Forelimb muscle (tissue), 1 donor: ENCODE results near the gene PARVB. TPM values are rescaled to one million over a fixed set of nuclear protein-coding genes. Genes with fewer than 3 reads are reported as not detected.
"Not testable (repeated sequence)": the region's sequence is repeated elsewhere in the genome, so short reads cannot be mapped to it uniquely, and the experiment has no call there.

Experiments
- DNase-seq: peaks from one replicate; pipeline ENCODE4 v3.0.0-alpha.2; 2013; ENCODE audit warnings: low read depth
- polyA plus RNA-seq: library from polyadenylated mRNA; unstranded; fragments of 120-200 nt; gene quantifications from one replicate; pipeline ENCODE4 v1.2.1, GENCODE V29; 2013; ENCODE audit not compliant: insufficient read length

Gene PARVB
- polyA plus RNA-seq, 1 donor, result 45.9 TPM

DNA sequence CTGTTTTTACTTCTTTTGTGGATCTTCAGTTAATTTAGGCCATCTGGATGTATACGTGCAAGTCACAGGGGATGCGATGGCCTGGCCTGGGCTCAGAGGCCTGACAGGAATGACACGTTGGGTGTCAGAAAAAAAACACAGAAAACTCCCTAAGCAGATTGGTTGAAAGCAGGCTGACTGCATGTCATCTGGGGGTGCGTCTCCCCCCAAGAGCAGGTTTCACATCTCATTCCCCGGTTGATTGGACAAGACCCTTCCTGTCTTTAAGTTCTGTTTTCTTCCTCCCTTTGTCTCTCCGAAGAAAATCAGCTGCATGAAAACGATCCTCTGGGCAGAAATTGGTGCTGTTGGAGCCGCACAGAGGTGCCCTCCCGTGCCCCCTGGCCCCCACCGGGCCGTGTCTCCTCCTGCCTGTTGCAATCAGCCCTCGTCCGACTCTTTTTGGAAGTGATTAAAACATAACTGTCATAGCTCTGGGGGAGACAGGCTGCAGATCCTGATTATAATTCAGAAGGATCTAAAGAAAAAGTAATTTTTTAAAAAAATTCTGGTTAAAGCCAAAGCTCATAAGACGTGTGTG lies 84.8 kb downstream of the PARVB start:
- DNase-seq, result no peak

DNA sequence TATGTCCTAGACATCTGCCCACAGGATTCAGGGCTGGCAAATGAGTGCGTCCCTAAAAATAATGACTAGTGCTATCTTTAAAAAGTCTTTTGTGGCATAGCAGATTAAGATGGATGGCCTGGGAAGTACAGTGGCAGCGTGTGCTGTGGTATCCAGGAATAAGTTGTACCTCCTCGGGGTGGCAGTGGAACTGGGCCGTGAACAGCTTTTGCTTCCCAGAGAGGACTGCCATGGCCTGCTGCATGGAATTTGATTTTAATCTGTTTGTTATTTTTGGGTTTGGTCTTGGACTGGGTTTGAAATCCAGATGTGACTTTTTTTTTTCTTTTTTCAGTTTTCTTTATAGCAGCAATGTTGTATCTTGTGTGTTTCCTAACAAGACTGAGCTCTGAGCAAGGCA lies 85.3 kb downstream of the PARVB start:
- DNase-seq, result no peak

DNA sequence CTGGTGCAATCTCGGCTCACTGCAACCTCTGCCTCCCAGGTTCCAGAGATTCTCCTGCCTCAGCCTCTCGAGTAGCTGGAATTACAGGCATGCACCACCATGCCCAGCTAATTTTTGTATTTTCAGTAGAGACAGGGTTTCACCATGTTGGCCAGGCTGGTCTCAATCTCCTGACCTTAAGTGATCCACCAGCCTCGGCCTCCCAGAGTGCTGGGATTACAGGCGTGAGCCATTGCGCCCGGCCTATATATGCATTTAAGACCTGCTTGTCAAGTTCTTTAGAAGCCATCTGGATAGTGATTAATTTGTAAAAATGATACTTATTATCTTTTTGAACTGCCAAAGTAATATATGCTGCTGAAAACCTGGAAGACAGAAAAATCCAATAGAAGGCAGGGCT lies 86.6 kb downstream of the PARVB start:
- DNase-seq, result not testable (repeated sequence)

DNA sequence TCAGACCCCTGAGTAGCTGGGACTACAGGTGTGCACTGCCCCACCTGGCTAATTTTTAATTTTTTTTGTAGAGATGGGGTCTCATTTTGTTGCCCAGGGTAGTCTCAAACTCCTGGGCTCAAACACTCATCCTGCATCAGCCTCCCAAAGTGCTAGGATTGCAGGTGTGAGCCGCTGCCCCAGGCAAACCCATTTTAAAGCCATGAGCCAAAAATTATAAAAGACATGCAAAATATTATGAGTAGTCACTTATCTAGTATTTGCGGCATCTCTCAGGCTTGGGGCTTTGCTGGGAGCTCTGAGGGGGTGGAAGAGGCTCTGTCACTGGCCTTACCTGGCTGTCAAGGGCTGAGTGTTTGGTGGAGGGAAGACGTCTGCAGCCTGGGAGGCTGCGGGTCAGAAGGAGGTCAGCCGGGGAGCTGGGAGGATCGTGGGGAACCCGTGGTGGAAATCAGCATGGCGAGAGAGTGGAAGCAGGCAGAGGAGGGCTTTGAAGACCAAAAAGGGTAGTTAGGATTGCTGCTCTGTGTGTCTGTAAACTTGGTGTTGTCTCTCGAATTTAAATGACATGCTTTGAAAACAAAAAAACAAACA lies 87.6 kb downstream of the PARVB start:
- DNase-seq, result no peak

DNA sequence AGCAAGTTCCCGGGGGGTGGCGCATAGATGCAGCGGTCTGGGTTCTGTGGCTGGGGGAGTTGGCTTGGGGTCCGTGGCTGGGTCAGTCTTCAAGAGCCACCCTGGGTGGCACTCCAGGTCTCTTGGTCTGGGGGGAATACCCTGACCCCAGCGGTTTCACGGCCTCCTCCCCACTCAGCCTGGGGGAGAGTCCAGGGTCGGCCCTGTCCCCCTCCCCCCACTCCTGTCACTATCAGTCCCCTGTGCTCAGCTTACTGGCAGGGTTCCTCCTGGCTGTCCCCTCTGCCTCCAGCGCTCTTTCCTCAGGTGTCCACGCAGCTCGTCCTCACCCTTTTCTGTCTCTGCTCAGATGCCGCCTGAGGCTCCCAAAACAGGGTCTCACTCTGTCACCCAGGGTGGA lies 88.1 kb downstream of the PARVB start:
- DNase-seq, result no peak

DNA sequence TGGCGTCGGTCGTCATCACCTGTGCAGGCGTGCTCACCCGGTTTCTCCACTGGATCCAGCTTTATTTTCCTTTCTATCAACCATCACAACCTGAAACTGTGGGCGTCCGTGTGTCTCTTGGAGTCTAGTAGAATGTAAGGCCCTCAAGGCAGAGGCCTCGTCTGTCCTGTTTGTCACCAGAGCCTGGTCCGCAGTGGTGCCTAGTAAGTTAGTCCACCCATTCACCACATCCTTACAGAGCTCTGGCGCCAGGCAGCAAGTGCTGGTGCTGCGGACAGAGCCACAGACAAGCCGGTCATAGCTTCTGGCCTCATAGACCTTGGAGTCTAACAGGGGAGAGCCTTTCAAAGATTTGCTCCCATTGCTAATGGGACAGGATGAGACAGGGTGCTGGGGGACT lies 92.2 kb downstream of the PARVB start:
- no peak for DNase-seq

DNA sequence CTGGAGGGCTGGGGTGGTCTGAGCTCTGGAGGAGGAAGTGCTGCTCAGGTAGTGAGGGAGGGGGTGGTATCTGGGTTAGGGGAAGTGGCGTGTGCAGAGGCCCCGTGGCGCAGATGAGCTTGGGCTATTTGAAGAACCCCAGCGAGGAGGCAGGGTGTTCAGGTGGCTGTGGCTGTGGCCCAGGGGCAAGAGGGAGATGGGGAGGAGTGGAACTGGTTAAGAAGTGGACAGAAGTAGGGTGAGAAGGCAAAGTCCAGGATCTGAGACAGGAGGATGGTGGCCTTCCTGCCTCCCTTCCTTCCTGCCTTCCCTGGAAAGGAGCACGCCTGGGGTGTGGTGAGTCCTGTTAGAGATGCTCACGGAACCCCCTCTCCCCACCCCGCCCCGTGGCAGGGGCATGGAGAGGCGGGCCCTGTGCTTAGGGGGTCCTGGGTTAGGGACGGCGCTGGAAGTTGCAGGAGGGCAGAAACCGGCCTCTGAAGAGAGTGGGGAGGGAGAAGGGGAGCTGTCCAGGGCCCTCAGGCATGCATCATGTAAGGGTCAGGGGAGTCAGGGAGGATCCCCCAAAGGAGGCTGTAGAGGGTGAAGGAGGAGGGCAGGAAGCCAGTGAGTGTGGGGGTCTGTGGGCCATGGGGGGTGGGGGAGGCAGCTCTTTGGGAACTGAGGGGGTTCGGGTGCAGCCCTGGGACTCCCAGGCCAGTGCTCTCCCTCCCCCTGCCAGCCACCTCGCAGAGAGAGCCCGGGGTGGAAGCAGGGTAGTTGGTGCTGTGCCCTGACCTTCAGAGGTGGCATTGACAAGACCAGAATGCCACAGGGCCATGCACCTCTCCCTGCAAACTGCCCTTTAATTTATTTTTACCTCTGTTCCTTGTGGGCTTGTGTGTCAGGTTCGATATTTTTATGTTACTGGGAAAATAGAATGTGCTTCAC lies 92.9 kb downstream of the PARVB start:
- DNase-seq, result no peak

DNA sequence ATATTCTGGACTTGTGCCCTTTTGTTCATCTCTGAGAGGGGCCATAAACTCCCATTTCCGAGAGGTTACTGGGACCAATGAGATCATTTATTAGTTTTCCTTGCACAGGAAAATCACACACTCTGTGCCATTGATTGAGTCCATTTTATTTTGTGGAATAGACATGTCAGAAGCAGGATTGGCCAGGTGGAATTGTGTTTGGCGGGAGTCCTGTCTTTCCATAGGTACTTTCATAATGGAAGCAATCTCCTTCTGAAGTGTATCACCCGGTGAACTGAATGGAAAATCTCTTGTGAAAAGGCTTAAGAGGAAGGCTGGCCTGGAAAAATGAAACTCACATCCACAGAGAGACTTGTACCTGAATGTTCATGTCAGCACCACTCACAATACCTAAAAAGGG lies 93.6 kb downstream of the PARVB start:
- DNase-seq, result no peak

DNA sequence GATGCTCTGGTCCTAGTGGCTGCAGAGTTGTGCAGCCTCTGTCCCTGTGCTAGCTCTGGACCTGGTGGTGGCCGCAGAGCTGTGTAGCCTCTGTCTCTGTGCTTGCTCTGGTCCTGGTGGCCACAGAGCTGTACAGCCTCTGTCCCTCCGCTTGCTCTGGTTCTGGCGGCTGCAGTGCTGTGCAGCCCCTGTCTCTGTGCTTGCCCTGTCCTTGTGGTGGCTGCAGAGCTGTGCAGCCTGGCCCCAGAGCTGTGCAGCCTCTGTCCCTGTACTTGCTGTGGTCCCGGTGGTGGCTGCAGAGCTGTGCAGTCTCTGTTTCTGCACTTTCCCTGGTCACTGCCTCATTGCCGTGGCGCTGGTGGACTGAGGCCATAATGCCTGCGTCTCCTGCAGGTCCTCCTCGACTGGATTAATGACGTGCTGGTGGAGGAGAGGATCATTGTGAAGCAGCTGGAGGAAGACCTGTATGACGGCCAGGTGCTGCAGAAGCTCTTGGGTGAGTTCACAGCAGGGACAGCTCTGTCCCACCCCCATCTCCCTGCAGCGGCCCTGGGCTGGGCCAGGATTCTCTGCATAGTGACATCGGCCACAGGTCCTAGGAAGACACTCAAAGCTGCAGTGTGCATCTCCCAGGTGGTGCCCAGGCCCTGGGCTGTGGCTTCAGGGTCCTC lies 94.7 kb downstream of the PARVB start:
- DNase-seq, result no peak

DNA sequence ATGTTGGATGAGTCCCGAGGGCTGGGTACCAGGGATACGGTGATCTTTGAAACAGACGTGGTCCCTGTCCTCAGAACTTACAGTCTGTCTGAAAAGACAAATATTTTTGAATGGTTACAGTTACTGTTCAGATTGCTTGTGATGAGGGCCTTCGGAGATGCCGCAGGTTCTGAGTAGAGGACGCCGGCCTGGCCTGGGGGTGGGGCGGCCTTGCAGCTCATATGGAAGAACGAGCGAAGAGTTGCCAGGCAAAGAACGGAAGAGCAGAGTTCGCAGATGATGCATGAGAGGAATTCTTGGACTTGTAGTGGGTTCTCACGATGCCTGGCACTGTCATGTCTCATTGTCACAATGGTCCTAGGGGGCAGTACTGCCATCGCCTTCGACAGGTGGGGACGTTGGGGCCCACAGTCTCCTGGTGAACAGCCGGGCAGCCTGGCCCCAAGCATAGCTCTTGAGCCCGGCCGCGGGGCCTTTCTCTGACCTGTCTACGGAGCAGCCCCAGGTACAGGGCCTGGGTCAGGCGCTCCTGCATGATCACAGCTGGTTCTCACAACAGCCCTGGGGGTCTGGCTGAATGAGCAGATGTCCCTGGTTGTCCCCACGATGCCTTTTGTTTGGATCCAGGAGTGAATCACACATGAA lies 95.7 kb downstream of the PARVB start:
- no peak for DNase-seq

DNA sequence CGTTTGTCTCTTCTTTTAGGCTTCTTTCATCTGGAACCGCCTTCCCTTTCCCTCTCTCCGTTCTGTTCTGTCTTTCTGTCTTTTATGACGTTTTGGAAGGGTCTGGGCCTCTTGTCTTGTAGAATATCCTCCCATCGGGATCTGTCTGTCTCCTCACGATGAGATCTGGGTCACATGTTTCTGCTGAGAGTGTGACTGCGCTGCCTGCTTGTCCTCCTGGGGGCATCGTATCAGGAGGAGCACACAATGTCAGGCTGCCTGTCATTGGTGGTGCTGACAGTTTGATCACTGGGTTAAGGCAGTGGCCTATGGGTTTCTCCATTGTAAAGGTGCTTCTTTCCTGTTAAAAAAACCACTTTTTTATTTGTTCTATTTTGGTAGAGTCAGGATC lies 96.2 kb downstream of the PARVB start:
- DNase-seq, result no peak

DNA sequence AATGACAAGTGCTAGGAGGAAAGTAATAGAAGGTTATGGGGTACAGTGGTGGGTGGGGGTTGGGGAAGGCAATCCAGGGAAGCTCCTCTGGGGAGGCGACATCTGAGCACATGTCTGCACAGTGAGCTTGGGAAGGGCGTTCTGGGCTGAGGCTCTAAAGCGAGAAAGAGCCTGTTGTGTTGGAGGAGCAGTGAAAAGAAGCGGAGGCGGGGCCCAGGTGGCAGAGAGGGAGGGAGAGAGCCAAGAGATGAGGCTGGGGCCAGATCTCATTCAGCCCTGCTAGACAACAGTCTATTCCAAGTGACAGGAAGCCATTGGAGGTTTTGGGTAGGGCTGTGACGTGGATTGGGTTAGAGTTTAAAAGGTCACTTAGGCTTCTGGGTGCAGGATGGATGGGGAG lies 101.3 kb downstream of the PARVB start:
- DNase-seq, result no peak

DNA sequence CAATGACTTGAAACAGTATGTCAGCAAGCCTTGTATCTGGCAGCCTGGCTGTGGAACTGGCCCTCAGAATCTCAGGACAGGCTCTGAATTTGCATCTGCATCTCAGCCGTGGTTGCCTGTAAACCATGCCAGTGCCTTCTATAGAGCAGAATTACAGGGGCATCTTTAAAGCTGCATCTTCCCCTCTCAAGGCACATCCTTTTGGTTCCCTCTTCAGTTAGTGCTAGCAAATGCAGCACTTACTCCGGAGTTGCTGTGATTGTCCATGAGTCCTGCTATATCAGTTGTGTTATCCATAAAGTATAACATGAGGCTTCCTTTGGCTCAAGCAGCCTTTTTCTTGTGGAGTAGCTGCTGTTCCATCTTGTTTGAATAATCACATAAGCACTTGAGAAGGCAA lies 102.7 kb downstream of the PARVB start:
- DNase-seq, result no peak

DNA sequence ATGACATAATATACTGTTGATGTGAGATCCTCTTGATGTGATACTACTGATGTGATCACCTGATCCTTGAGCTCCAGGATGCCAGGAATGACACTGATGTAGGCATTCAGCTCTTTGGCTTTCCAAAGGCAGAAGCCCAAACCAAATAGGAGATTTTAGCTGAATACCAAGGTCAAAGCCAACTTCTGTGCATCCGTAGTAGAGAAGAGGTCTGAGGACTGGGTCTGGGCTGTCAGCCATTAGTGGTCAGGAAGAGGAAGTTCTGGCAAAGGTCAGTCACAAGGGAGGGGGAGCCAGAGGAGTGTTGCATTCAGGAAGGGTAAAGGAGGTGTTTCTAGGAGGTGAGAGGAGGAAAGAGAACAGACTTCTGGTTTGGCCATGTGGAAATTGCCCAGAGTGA lies 103.3 kb downstream of the PARVB start:
- no peak for DNase-seq

DNA sequence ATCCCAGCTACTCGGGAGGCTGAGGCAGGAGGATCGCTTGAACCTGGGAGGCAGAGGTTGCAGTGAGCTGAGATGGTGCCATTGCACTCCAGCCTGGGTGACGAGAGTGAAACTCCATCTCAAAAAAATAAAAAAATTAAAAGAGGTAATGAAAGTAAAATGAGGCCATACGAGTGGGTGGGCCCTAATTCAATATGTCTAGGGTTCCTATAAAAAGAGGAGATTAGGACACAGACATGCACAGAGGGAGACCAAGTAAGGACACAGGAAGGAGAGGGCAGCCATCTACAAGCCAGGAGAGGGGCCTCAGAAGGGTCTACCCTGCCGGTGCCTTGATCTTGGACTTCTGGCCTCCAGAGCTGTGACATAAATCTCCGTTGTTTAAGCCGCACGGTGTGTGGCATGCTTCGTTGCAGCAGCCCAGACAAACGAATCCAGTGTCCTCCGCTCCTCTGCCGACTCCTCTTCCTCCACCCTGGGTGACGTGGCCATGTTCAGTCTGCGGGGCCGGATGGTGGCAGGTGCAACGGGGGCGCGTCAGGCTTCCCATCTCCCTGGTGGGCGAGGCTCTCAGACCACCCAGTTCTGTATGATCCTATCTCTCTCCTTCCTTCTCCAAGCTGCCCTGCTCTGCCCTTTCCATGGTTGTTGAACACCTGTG lies 105.0 kb downstream of the PARVB start:
- no peak for DNase-seq

DNA sequence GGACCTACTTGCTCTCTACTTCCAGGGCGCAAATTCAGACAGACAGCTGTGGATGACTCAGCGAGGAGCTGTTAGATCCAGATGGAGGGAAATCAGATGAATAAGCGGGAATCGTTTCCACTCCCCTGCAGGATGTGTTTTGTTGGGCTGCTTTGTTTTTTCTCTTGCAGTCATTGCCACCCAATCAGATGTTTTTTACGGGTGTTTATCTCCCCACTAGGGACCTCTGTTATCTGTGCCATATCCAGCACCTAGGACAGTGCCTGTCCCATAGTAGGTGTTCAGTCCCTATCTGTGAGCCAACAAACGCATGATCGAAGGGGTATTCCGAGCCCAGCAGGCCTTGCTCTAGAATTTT lies 105.5 kb downstream of the PARVB start:
- DNase-seq, result no peak

DNA sequence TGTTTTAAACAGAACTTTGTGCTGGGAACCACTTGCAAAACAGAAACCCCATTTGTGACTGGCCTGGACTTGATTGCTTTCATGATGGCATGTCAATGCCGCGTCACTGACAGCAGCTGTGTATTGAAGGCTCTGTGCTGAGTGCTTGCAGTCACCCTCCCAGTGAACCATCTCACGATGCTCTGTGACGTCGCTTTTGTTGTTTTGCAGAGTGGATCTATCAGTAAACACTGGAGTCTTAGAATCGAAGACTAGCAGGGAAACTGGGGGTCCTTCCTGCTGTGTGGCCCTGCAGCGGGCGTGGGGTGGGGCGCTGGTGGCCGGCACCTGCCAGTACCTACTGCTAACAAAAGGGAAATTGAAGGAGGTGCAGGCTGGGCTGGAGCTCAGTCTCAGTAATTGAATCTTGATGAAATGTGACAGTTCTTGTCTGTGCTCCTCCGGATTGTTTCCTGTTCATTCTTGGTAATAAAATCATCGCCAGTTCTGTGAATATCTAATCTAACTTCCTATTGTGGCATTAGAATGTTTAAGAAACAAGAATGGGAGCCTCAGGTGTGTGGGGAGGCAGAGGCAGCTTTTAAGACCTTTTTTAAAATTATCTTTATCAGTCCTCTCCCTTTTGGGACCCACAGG lies 106.1 kb downstream of the PARVB start:
- DNase-seq, result no peak

DNA sequence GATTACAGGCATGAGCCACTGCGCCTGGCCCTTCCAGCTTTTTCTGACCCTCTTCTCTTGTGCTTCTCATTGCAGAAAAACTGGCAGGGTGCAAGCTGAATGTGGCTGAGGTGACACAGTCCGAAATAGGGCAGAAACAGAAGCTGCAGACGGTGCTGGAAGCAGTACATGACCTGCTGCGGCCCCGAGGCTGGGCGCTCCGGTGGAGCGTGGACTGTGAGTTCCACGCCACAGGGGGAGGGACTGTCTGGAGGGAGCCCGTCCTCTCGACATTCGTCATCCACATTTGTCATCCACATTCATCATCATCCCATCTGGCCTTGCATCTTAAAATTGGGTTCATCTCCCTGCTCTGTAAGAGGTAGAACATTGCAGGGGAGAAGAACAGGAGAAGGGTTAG lies 107.3 kb downstream of the PARVB start:
- no peak for DNase-seq

DNA sequence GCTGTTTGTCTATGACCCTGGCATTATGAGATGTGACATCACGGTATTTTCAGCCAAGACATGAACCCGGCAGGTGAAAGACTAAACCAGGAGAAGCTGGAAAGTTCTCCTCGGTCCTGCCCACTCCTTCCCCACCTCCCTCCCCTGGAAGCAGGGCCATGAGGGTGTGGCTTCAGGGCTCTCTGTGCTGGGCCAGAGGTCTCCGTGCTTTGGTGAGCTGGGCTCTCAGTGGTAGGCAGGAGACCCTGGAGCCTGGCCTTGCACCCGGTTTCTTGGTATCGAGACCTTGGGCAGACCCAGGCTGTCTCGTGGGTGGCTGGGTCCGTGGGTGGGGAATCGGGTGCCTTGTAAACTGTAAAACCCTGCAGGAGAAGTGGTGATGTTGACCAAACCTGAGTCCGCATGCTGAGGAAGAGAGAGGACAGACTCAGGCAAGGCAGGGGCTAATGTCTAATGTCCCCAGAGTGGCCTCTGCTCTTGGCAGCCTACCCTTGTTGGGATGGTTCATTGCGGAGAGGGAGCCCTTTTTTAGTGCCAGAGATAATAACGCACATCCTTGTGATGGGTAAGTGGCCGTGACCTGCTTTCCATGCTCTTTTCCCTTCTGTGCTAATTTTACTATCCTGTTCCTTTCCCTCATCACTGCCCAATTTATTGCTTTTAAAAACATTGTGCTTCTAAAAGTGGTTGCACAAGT lies 108.0 kb downstream of the PARVB start:
- no peak for DNase-seq

DNA sequence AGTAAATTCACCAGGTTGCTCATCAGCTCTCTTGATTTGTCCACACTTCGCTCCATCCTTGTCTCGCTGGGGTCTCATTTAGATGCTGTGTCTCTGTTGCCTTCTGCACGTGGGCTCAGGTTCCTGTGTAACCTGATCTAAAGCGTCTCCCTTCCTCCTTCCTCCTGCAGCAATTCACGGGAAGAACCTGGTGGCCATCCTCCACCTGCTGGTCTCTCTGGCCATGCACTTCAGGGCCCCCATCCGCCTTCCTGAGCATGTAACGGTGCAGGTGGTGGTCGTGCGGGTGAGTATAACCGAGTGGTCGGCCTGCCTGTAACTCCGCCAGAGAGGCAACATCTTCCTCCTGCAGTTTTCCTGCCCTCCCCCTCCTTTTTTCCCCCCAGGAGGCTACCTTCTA lies 108.6 kb downstream of the PARVB start:
- DNase-seq, result no peak
